K562 (cell line): ENCODE data around the gene ACTL9. TPM values are rescaled to one million over a fixed set of nuclear protein-coding genes. Genes with fewer than 3 reads are reported as not detected.

Source experiments
- BRD9 ChIP-seq: fragments of 450-650 bp; IDR thresholded peaks from 2 replicates; pipeline ENCODE4 v1.6.1; 2018; ENCODE audit warnings: low read depth; ENCODE audit not compliant: partially characterized antibody
- CHD4 ChIP-seq: fragments of 200-600 bp; sonication (generic); IDR thresholded peaks from 3 replicates; pipeline ENCODE4 v1.6.1; 2012; ENCODE audit warnings: low read depth, mild to moderate bottlenecking, mixed read lengths, low read length, inconsistent platforms; ENCODE audit not compliant: insufficient read depth, insufficient replicate concordance, poor library complexity, severe bottlenecking
- EZH2 ChIP-seq: IDR thresholded peaks from 2 replicates; pipeline ENCODE4 v1.6.1; 2012; ENCODE audit warnings: low read depth, mild to moderate bottlenecking, inconsistent platforms, low read length, borderline replicate concordance
- HNRNPH1 ChIP-seq: fragments of 200-400 bp; formaldehyde crosslinking; optimal IDR thresholded peaks from 2 replicates; pipeline ENCODE3; 2017; ENCODE audit warnings: low read depth, mild to moderate bottlenecking, low read length, moderate library complexity
- MCM5 ChIP-seq: fragments of 450-650 bp; IDR thresholded peaks from 2 replicates; pipeline ENCODE4 v1.6.1; 2016; ENCODE audit warnings: low read depth
- NBN ChIP-seq: fragments of 450-650 bp; IDR thresholded peaks from 2 replicates; pipeline ENCODE4 v1.6.1; 2016; ENCODE audit warnings: low read depth, mild to moderate bottlenecking
- NR2C2 ChIP-seq, 2 experiments: fragments of 200-800 bp in 1 of 2; sonication (Bioruptor generic) in 1 of 2; sonication (generic) in 1 of 2; formaldehyde crosslinking in 1 of 2; IDR thresholded peaks; 2 replicates each; pipeline versions ENCODE4 v1.6.1 to v1.8.0; 2016 to 2022; ENCODE audit warnings: mild to moderate bottlenecking in 1 of 2, missing compliant biosample characterization in 1 of 2, missing genetic modification characterization in 1 of 2, missing genetic modification reagents in 1 of 2
- PTBP1 ChIP-seq: fragments of 200-400 bp; formaldehyde crosslinking; IDR thresholded peaks from 2 replicates; pipeline ENCODE4 v1.6.1; 2017; ENCODE audit warnings: low read depth, low read length
- SIRT6 ChIP-seq: IDR thresholded peaks from one replicate; pipeline ENCODE4 v1.6.1; 2012; ENCODE audit warnings: low read depth, mild to moderate bottlenecking, control low read depth, inconsistent platforms, low read length, moderate library complexity
- SMAD2 ChIP-seq: fragments of 150-350 bp; IDR thresholded peaks from 2 replicates; pipeline ENCODE4 v1.6.1; 2014; ENCODE audit warnings: low read depth, mild to moderate bottlenecking, low read length
- TAF1 ChIP-seq: IDR thresholded peaks from 2 replicates; pipeline ENCODE4 v1.6.1; 2011; ENCODE audit warnings: mild to moderate bottlenecking, low read length, moderate library complexity; ENCODE audit not compliant: insufficient read depth, control insufficient read depth, severe bottlenecking; ENCODE audit errors: extremely low read depth
- ZBTB33 ChIP-seq: sonication (generic); formaldehyde crosslinking; IDR thresholded peaks from 2 replicates; pipeline ENCODE4 v1.8.1; 2023; ENCODE audit warnings: mild to moderate bottlenecking, missing genetic modification reagents
- ZBTB40 ChIP-seq, 2 experiments: fragments of 450-650 bp in 1 of 2; sonication (generic) in 1 of 2; formaldehyde crosslinking in 1 of 2; IDR thresholded peaks; 2 replicates each; pipeline versions ENCODE4 v1.7.1 to v1.9.0; 2016 to 2022; ENCODE audit warnings: inconsistent platforms in 1 of 2, mild to moderate bottlenecking in 1 of 2, missing genetic modification reagents in 1 of 2
- ZBTB7A ChIP-seq: IDR thresholded peaks from 2 replicates; pipeline ENCODE4 v1.6.1; 2011; ENCODE audit warnings: low read depth, mild to moderate bottlenecking, low read length, moderate library complexity, borderline replicate concordance; ENCODE audit not compliant: control insufficient read depth
- ZKSCAN1 ChIP-seq: fragments of 150-350 bp; IDR thresholded peaks from 2 replicates; pipeline ENCODE4 v1.6.1; 2016; ENCODE audit warnings: low read depth, low read length
- ZNF780A ChIP-seq: fragments of 250-450 bp; sonication (Bioruptor Pico); IDR thresholded peaks from 2 replicates; pipeline ENCODE4 v1.5.0; 2021; ENCODE audit warnings: mild to moderate bottlenecking
- polyA plus RNA-seq, 8 experiments: library from polyadenylated mRNA; depleted of rRNA in 4 of 8; stranded (reverse) in 5 of 8; unstranded in 3 of 8; fragments of >200 nt; fragmentation: Nextera tagmentation in 2 of 8; fragmentation: Illumina TruSeq in 1 of 8; extraction: Ambion mirVana in 2 of 8; extraction: Trizol in 1 of 8; gene quantifications; 2 replicates each; pipeline versions ENCODE4 v1.2.1 to v1.2.3, GENCODE V29; 2011 to 2014; ENCODE audit warnings: inconsistent platforms in 1 of 8, missing spikeins in 1 of 8
- total RNA-seq, 7 experiments: library from RNA; depleted of rRNA in 6 of 7; stranded (reverse); fragments of >200 nt in 6 of 7; fragmentation: Illumina TruSeq in 2 of 7; extraction: Trizol in 2 of 7; gene quantifications; 2 replicates each; pipeline versions ENCODE4 v1.2.1 to v1.2.3, GENCODE V29; 2011 to 2021; ENCODE audit warnings: low replicate concordance in 1 of 7

Gene ACTL9
- total and polyA plus RNA-seq, 9 of the 15 experiments (the other 6 are each of a cell fraction or from before 2014, with no cell fraction given) = not detected

DNA sequence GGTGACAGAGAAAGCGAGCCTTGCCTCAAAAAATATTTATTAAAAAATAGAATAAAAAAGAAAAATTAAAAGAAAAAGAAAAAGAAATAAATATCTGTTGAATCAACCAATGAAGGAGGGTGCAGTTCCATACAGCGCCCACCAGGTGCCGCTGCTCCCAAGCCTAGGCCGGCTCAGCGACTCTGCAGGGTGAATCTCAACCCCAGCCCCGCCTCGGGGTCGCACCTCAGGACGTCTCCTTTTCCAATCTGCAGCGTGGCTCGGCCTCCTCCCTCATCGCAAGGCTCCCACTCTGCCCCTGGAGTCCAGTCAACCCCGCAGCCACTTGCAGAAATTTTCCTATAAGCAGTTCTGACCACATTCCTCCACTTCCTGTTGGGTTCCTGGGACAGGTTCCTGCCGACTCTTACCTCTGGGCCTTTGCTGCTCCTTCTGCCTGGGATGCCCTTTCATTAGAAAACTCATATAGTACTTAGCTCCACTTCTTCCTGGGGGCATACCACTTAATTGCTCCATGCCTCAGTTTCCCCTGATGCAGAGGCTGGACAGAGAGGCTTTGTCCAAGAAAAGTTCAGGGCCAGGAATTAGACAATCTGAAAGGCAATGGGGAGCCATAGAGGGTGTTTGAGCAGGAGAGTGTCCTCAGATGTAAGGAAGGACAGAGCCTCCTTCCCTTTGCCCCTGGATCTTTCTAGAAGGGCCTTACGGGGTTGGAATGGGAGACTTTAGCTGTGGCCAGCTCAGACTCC lies 43.8 kb downstream of the ACTL9 start (continued):
- TF ChIP-seq TAF1 (no peak), SMAD2 (no peak), ZKSCAN1 (no peak), BRD9 (no peak), SIRT6 (no peak), PTBP1 (peak; percentile 64; the same call in 1 of the 2 replicates), ZNF780A (CRISPR knock-in tag) (no peak), EZH2 (no peak), NR2C2 (CRISPR knock-in tag; IDR thresholded peaks at IDR 0.05) (no peak), NR2C2 (tag; IDR thresholded peaks at IDR 0.05) (no peak), HNRNPH1 (no peak), ZBTB33 (CRISPR knock-in tag) (no peak), MCM5 (no peak), CHD4 (peak; percentile 89), ZBTB40 (IDR thresholded peaks at IDR 0.05) (no peak), ZBTB40 (CRISPR knock-in tag; IDR thresholded peaks at IDR 0.05) (no peak), ZBTB7A (peak; percentile 64), NBN (no peak)
